Measurements from ENCODE around the gene PCGF1. TPM values are rescaled to one million over a fixed set of nuclear protein-coding genes. Genes with fewer than 3 reads are reported as not detected.

PCGF1 gene
- total and polyA plus RNA-seq, 9 of the 15 experiments (the other 6 are each of a cell fraction or from before 2014, with no cell fraction given) = 20.3 to 45.7 (median 29.3) TPM

- no peak for TF ChIP-seq CC2D1A (IDR thresholded peaks at IDR 0.05)
- no peak for TF ChIP-seq ZSCAN32 (CRISPR knock-in tag; IDR thresholded peaks at IDR 0.05)
- TF ChIP-seq LEF1 (IDR thresholded peaks at IDR 0.05) = no peak
- peak; percentile 64 for TF ChIP-seq CCNT2 (IDR thresholded peaks at IDR 0.05; ENCODE audit: borderline replicate concordance, extremely low read depth, insufficient read length, low read depth, low read length)
- TF ChIP-seq MXI1 (IDR thresholded peaks at IDR 0.05; ENCODE audit: low read depth, low read length) = 0 out of 2 replicates have a peak, but pooled peaks have one; percentile 30
- TF ChIP-seq NONO (IDR thresholded peaks at IDR 0.05; ENCODE audit: low read depth in 2 of 2, low read length in 1 of 2) = no peak
- TF ChIP-seq TRIM25 (IDR thresholded peaks at IDR 0.05; ENCODE audit: borderline replicate concordance) = no peak
- no peak for TF ChIP-seq ZNF445 (CRISPR knock-in tag; IDR thresholded peaks at IDR 0.05; ENCODE audit: low read depth)
- TF ChIP-seq TBL1XR1 (IDR thresholded peaks at IDR 0.05; ENCODE audit: low read length in 2 of 2) = peak in 1 of 2 experiments; percentile 70; a peak in 1 of 4 replicates
- no peak for TF ChIP-seq RBM14 (IDR thresholded peaks at IDR 0.05; ENCODE audit: borderline replicate concordance, insufficient read depth, low read depth, low read length)
- peak; percentile 11 to 96 (median 65); a peak in 5 of 6 replicates for TF ChIP-seq ZBTB11 (CRISPR knock-in tag; IDR thresholded peaks at IDR 0.05)
- TF ChIP-seq RBM15 (IDR thresholded peaks at IDR 0.05; ENCODE audit: insufficient read depth, low read length) = no peak
- TF ChIP-seq BRD9 (IDR thresholded peaks at IDR 0.05; ENCODE audit: low read depth, partially characterized antibody) = no peak
- no peak for TF ChIP-seq TSHZ1 (CRISPR knock-in tag; IDR thresholded peaks at IDR 0.05)
- TF ChIP-seq KLF1 (tag; IDR thresholded peaks at IDR 0.05) = peak; percentile 80; the same call in 1 of the 2 replicates
- no peak for TF ChIP-seq E2F3 (CRISPR knock-in tag; IDR thresholded peaks at IDR 0.05)
- TF ChIP-seq ATF1 (CRISPR knock-in tag; IDR thresholded peaks at IDR 0.05) = no peak
- TF ChIP-seq ATF1 (tag; IDR thresholded peaks at IDR 0.05) = peak; percentile 90
These were observed 35.2 kb downstream of the PCGF1 start, which contains the start of gene MRPL53 (continued) for GRCh38 chr2:74472086-74472944.

All from K562 (cell line).